GM21723 (cell line): ENCODE measurements around the gene ACAP2.
A peak's percentile ranks its signal among the peaks of the same experiment; 100 is the strongest.
"Not testable (repeated sequence)": the region's sequence is repeated elsewhere in the genome, so short reads cannot be mapped to it uniquely, and the experiment has no call there.

Experiments used
- ATAC-seq: cut with Tn5 transposase; IDR thresholded peaks from one replicate; pipeline ENCODE4 v1.9.1; 2021; ENCODE audit warnings: mild to moderate bottlenecking, moderate library complexity; ENCODE audit not compliant: unreplicated experiment

ACAP2 gene, protein sequence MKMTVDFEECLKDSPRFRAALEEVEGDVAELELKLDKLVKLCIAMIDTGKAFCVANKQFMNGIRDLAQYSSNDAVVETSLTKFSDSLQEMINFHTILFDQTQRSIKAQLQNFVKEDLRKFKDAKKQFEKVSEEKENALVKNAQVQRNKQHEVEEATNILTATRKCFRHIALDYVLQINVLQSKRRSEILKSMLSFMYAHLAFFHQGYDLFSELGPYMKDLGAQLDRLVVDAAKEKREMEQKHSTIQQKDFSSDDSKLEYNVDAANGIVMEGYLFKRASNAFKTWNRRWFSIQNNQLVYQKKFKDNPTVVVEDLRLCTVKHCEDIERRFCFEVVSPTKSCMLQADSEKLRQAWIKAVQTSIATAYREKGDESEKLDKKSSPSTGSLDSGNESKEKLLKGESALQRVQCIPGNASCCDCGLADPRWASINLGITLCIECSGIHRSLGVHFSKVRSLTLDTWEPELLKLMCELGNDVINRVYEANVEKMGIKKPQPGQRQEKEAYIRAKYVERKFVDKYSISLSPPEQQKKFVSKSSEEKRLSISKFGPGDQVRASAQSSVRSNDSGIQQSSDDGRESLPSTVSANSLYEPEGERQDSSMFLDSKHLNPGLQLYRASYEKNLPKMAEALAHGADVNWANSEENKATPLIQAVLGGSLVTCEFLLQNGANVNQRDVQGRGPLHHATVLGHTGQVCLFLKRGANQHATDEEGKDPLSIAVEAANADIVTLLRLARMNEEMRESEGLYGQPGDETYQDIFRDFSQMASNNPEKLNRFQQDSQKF

DNA sequence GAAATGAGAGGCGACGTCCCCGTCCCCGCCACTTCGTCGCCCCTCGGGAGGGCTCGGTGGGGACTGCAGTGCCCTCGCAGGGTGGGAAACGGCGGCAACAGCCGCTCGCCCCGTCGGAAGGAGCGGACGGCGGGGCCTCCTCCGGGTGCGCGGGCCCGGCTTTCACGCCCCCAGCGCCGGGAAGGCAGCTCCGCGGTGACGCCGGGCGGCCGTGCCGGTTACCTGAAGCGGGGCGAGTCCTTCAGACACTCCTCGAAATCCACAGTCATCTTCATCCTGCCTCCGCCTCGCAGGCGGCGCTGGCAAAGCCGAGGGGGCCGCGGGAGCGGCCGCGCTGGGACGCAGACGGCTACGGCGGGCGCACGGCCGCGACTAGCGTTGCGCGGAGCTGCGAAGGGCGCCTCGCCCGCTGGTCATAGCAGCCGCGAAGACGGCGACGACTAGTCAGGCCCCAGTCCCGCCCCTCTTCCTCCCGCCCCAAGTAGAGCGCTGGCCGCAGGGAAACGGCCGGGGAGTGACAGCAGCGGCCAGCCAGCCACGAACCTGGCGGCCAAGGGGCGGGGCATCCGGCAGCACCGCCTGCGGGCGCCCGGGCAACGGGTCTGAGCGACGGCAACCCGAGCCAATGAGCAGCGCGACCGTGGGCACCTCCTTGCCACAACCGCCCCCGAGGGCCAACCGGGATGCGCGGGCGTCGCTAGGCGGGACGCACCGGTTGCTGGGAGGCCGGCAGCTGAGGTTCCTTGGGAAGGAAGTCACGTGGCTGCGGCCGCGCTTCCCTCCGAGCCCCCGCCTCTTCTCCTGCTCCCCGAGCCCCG, at the start of gene ACAP2:
Gene ACAP2, minus strand, starts transcription at position 448 of the 818 bp plus-strand sequence. Its CDS starts 173 bp downstream, at position 275.
- peak; percentile 89 for ATAC-seq

- ATAC-seq = no peak
Measured at GRCh38 chr3:195475614-195476013, 32.8 kb upstream of the ACAP2 start.

- not testable (repeated sequence) for ATAC-seq
Measured at GRCh38 chr3:195475116-195475515, 32.3 kb upstream of the ACAP2 start.

- ATAC-seq = no peak
Measured at GRCh38 chr3:195468841-195469240, 26.0 kb upstream of the ACAP2 start.

- no peak for ATAC-seq
Measured at GRCh38 chr3:195468391-195468776, 25.6 kb upstream of the ACAP2 start.

- ATAC-seq = no peak
Measured at GRCh38 chr3:195467641-195468390, 25.0 kb upstream of the ACAP2 start.

DNA sequence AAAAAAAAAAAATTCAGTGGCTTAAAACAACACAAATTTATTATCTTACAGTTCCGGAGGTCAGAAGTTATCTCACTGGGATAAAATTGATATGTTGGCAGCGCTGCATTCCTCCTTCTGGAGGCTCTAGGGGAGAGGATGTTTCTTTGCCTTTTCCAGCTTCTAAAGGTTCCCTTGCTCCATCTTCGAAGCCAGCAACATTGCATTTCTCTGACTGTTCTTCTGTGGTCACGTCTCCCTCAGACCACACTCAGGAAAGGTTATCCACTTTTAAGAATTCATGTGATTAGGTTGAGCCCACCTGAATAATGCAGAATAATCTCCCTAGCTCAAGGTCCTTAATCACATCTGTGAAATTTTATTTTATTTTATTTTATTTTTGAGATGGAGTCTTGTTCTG, 23.4 kb upstream of the ACAP2 start:
- ATAC-seq = no peak

- ATAC-seq = not testable (repeated sequence)
Measured at GRCh38 chr3:195462922-195463321, 20.1 kb upstream of the ACAP2 start.

DNA sequence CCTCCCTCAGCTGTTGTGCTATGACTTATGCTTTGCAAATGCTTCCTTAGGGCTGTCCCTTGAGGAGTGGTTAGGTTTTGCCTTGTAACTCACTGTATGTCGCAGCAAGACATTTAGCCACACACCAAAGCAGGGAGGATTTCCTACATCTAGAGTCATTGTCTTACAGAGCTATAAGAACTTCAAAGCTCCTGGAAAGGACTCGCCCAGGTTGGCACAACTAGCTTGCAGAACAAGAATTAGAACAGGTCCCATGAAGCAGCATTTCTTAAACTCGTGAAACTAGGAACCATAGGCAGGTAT, 19.4 kb upstream of the ACAP2 start:
- no peak for ATAC-seq

DNA sequence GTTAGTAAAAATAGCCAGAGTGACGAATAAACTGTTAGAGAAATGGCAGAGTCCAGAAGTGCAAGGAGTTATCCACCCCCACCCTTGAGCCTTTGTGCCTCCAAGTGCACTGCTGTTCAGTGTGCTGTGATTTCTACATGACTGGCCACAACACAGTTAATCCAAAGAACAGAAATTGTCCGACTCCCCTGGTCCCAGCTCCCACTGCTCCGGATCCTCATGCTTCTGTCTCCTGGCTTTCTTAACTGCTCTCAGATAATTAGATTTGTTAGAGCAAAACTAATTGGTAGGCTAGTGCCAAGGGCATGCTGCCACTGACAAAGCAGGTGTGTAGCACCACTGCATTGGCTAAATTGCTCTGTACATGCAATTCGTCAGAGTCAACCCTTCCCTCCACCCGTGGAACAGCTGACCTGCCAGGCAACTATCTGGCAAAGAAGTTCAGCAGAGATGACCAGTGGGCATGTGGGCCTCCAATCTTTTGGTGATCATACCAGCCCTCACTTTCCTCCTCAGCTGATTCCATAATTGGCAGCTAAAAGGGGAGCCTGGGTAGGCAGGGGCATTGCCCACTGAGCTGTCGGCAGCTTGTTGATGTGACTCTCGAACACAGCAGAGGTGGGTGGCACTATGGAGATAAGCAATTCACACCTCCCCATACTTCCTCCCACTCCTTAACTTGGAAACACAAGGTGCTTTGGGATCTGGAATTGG, 18.9 kb upstream of the ACAP2 start:
- no peak for ATAC-seq

- ATAC-seq = no peak
Measured at GRCh38 chr3:195460091-195460713, 17.4 kb upstream of the ACAP2 start.

DNA sequence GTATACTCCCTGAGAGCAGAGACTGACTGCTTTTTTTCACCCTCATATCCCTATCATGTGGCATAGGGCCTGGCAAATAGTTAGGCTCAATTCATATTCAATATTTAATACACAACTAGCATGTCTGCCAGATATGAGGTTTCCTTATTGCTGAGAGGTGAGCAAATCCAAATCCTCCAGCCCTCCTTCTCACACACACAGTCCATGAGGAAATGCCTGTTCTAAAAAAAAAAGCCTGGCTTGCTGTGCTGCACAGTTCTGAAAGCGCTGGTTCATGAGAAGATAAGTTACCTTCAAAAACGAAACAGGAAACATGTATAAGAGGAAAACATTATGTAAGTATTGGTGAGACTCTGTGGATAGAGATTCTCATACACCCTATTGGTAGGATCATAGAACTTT, 15.5 kb upstream of the ACAP2 start:
- ATAC-seq = peak; percentile 94

- ATAC-seq = no peak
Measured at GRCh38 chr3:195455789-195456188, 13.0 kb upstream of the ACAP2 start.

DNA sequence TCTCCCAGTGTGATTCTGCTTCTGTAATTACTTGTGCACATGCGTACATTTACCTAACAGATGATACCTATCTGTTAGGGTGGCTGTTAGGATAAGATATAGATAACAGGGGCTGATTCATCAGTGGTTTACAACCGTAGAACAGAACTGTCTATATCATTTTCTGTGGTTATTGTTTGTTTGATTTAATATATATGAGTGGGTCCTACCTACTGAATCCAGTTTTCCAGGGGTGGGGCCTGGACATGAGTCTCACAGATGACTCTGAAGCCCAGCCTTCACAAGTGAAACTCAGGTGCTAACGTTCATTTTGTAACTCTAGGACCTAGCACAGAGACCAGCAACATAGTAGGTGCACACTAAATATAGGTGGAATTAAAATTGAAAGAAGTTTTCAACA, 10.4 kb upstream of the ACAP2 start:
- no peak for ATAC-seq

- no peak for ATAC-seq
Measured at GRCh38 chr3:195451373-195452015, 8.7 kb upstream of the ACAP2 start.

GRCh38 chr3:195450731-195451229, 8.0 kb upstream of the ACAP2 start:
- no peak for ATAC-seq

GRCh38 chr3:195448205-195448875, 5.5 kb upstream of the ACAP2 start:
- no peak for ATAC-seq

GRCh38 chr3:195447201-195447600, 4.4 kb upstream of the ACAP2 start:
- ATAC-seq = no peak
